NCI-H2081 (cell line): Measurements from ENCODE around the gene ADGRB2.

ENCODE experiments used
- DNase-seq, 2 experiments: peaks; one replicate each; lab custom pipeline; 2025; lab: John Stamatoyannopoulos, UW

Gene ADGRB2

GRCh38 chr1:31763671-31764311, 349 bp downstream of the ADGRB2 start:
- DNase-seq: no peak

GRCh38 chr1:31762726-31763670, 1.1 kb downstream of the ADGRB2 start:
- peak; percentile 81 to 83 for DNase-seq

GRCh38 chr1:31762323-31762722, 1.8 kb downstream of the ADGRB2 start:
- DNase-seq: no peak

GRCh38 chr1:31761883-31762282, 2.3 kb downstream of the ADGRB2 start:
- DNase-seq: no peak

- DNase-seq: peak; percentile 62 to 70
Observed at GRCh38 chr1:31760471-31761470, 3.4 kb downstream of the ADGRB2 start.

GRCh38 chr1:31759298-31760023, 4.7 kb downstream of the ADGRB2 start:
- no peak for DNase-seq

GRCh38 chr1:31758823-31759222, 5.3 kb downstream of the ADGRB2 start:
- no peak for DNase-seq

GRCh38 chr1:31757989-31758388, 6.2 kb downstream of the ADGRB2 start:
- DNase-seq: no peak

- no peak for DNase-seq
Observed at GRCh38 chr1:31757204-31757679, 6.9 kb downstream of the ADGRB2 start.

- no peak for DNase-seq
Observed at GRCh38 chr1:31756578-31756977, 7.6 kb downstream of the ADGRB2 start.

GRCh38 chr1:31755850-31756492, 8.2 kb downstream of the ADGRB2 start:
- DNase-seq: no peak

- no peak for DNase-seq
Observed at GRCh38 chr1:31755197-31755611, 8.9 kb downstream of the ADGRB2 start.

GRCh38 chr1:31754397-31754796, 9.7 kb downstream of the ADGRB2 start:
- no peak for DNase-seq

- peak; percentile 84 to 93 for DNase-seq
Observed at GRCh38 chr1:31753707-31754349, 10.3 kb downstream of the ADGRB2 start.

GRCh38 chr1:31752952-31753475, 11.1 kb downstream of the ADGRB2 start:
- DNase-seq: no peak

- DNase-seq: no peak
Observed at GRCh38 chr1:31752258-31752657, 11.9 kb downstream of the ADGRB2 start.

- no peak for DNase-seq
Observed at GRCh38 chr1:31751822-31752241, 12.3 kb downstream of the ADGRB2 start.

- no peak for DNase-seq
Observed at GRCh38 chr1:31750858-31751510, 13.2 kb downstream of the ADGRB2 start.
